HepG2 (cell line): ENCODE measurements around the gene SDK2. TPM values are rescaled to one million over a fixed set of nuclear protein-coding genes. Genes with fewer than 3 reads are reported as not detected.

Experiments used
- ATAC-seq: fragments of 200-7000 bp; cut with Tn5 transposase; 3 replicates; pipeline ENCODE4 v1.9.1; 2020; ENCODE audit warnings: mild to moderate bottlenecking, moderate library complexity
- BruUV-seq: library from RNA; stranded (reverse); fragments of 400-500 nt; replicated peaks from 2 replicates; lab custom pipeline; 2021; lab: Mats Ljungman, UMichigan
- CTCF ChIA-PET: fragments of 300-600 bp; formaldehyde crosslinking; extraction: SDS; loops from one replicate; lab custom pipeline; 2021; ENCODE audit warnings: low total read pairs, inconsistent platforms, low intra/inter-chr PET ratio; lab: Yijun Ruan, JAX
- POLR2A ChIA-PET: fragments of 350-600 bp; sonication (Branson Sonifier 250); formaldehyde crosslinking; loops from one replicate; lab custom pipeline; 2020; ENCODE audit warnings: antibody characterized with exemption, inconsistent platforms; lab: Yijun Ruan, JAX
- DNase-seq: peaks from one replicate; pipeline ENCODE4 v3.0.0-alpha.2; 2015; ENCODE audit warnings: low spot score
- FAIRE-seq: peaks from 3 replicates; lab custom pipeline; 2011; peaks lifted over from hg19 to GRCh38; lab: Jason Lieb, UNC
- H2AFZ ChIP-seq: one replicate; pipeline ENCODE4 v1.6.1; 2011; ENCODE audit warnings: low read length, inconsistent platforms
- H3K27ac ChIP-seq: fragments of 300-600 bp; 3 replicates; pipeline ENCODE4 v1.8.0; 2011; ENCODE audit warnings: mixed run types, mild to moderate bottlenecking, mixed read lengths, low read length, inconsistent platforms; ENCODE audit not compliant: insufficient read depth; ENCODE audit errors: extremely low read length
- H3K27me3 ChIP-seq, 2 experiments: fragments of 200-600 bp in 1 of 2; 2 replicates in 1 of 2; 3 replicates in 1 of 2; pipeline versions ENCODE4 v1.6.0 to v1.8.0; 2011; ENCODE audit warnings: low read length in 2 of 2, mild to moderate bottlenecking in 2 of 2, moderate library complexity in 2 of 2, inconsistent platforms in 1 of 2; ENCODE audit not compliant: insufficient read depth in 2 of 2, control insufficient read depth in 1 of 2
- H3K36me3 ChIP-seq, 2 experiments: fragments of 200-600 bp in 1 of 2; replicated peaks in 1 of 2; 2 replicates in 1 of 2; 3 replicates in 1 of 2; pipeline versions ENCODE4 v1.5.1 to v1.8.0; 2011; ENCODE audit warnings: low read length in 2 of 2, inconsistent platforms in 1 of 2; ENCODE audit not compliant: insufficient read depth in 2 of 2, control insufficient read depth in 1 of 2
- H3K4me1 ChIP-seq: 2 replicates; pipeline ENCODE4 v1.5.1; 2012; ENCODE audit warnings: low read length, inconsistent platforms; ENCODE audit not compliant: insufficient read depth
- H3K4me2 ChIP-seq: 2 replicates; pipeline ENCODE4 v1.6.0; 2011; ENCODE audit warnings: low read depth, low read length, inconsistent platforms
- H3K4me3 ChIP-seq, 3 experiments: fragments of 200-600 bp in 1 of 3; sonication (generic), shearing (Covaris generic) in 1 of 3; replicated peaks in 1 of 3; 2 replicates each; pipeline ENCODE4 v1.5.1; 2011 to 2016; ENCODE audit warnings: low read length in 3 of 3, inconsistent platforms in 2 of 3, low read depth in 2 of 3, mild to moderate bottlenecking in 2 of 3, control low read depth in 1 of 3, mixed read lengths in 1 of 3; ENCODE audit not compliant: insufficient read depth in 1 of 3
- H3K79me2 ChIP-seq: one replicate; pipeline ENCODE4 v1.6.1; 2011; ENCODE audit warnings: low read length, inconsistent platforms; ENCODE audit not compliant: insufficient read depth
- H3K9ac ChIP-seq: 2 replicates; pipeline ENCODE4 v1.6.0; 2011; ENCODE audit warnings: mild to moderate bottlenecking, low read depth, low read length, inconsistent platforms; ENCODE audit not compliant: insufficient read depth
- H3K9me3 ChIP-seq: 2 replicates; pipeline ENCODE4 v1.5.1; 2012; ENCODE audit warnings: mild to moderate bottlenecking, low read length
- H4K20me1 ChIP-seq: 2 replicates; pipeline ENCODE4 v1.6.0; 2011; ENCODE audit warnings: inconsistent platforms, mild to moderate bottlenecking, low read length, moderate library complexity; ENCODE audit not compliant: insufficient read depth
- FOSL2 ChIP-seq: sonication (generic); formaldehyde crosslinking; IDR thresholded peaks from 2 replicates; pipeline ENCODE4 v1.4.0; 2020; ENCODE audit warnings: missing genetic modification reagents
- KDM4B ChIP-seq: sonication (generic); formaldehyde crosslinking; IDR thresholded peaks from 2 replicates; pipeline ENCODE4 v1.4.0; 2020; ENCODE audit warnings: missing genetic modification reagents
- KDM5B ChIP-seq: sonication (generic); formaldehyde crosslinking; IDR thresholded peaks from 2 replicates; pipeline ENCODE4 v1.4.0; 2020; ENCODE audit warnings: missing genetic modification reagents, mild to moderate bottlenecking, borderline replicate concordance
- KMT2A ChIP-seq: sonication (generic); formaldehyde crosslinking; IDR thresholded peaks from 2 replicates; pipeline ENCODE4 v1.4.0; 2020; ENCODE audit warnings: missing genetic modification reagents
- MAFG ChIP-seq: sonication (generic); formaldehyde crosslinking; IDR thresholded peaks from 2 replicates; pipeline ENCODE4 v1.5.1; 2020; ENCODE audit warnings: mild to moderate bottlenecking, missing genetic modification reagents
- MED13 ChIP-seq: sonication (generic); formaldehyde crosslinking; IDR thresholded peaks from 2 replicates; pipeline ENCODE4 v1.5.0; 2020; ENCODE audit warnings: missing genetic modification reagents
- NR2F1 ChIP-seq, 2 experiments: fragments of 450-650 bp in 1 of 2; formaldehyde crosslinking in 1 of 2; IDR thresholded peaks; 2 replicates each; pipeline versions ENCODE4 v1.5.0 to v1.6.1; 2016 to 2020; ENCODE audit warnings: mild to moderate bottlenecking in 1 of 2, missing compliant biosample characterization in 1 of 2, missing genetic modification reagents in 1 of 2, moderate library complexity in 1 of 2
- ONECUT2 ChIP-seq: sonication (generic); formaldehyde crosslinking; IDR thresholded peaks from 2 replicates; pipeline ENCODE4 v1.4.0; 2020; ENCODE audit warnings: missing genetic modification reagents
- TBL1XR1 ChIP-seq: fragments of 150-350 bp; IDR thresholded peaks from 2 replicates; pipeline ENCODE4 v1.6.1; 2014; ENCODE audit warnings: borderline replicate concordance, low read length; ENCODE audit not compliant: partially characterized antibody
- THYN1 ChIP-seq: sonication (generic); formaldehyde crosslinking; IDR thresholded peaks from 2 replicates; pipeline ENCODE4 v1.8.1; 2023; ENCODE audit warnings: low read depth, mild to moderate bottlenecking, moderate library complexity, missing genetic modification reagents, borderline replicate concordance
- ZNF12 ChIP-seq: sonication (generic); formaldehyde crosslinking; IDR thresholded peaks from 2 replicates; pipeline ENCODE4 v1.5.0; 2020; ENCODE audit warnings: missing genetic modification reagents
- ZNF496 ChIP-seq: sonication (generic); formaldehyde crosslinking; IDR thresholded peaks from 2 replicates; pipeline ENCODE4 v1.8.1; 2023; ENCODE audit warnings: mild to moderate bottlenecking, moderate library complexity, missing genetic modification reagents; ENCODE audit not compliant: insufficient replicate concordance
- WGBS: methylation state at CpG from one replicate; pipeline ENCODE4 v1.1.6; 2017; ENCODE audit warnings: low lambda C conversion rate; 5-methylcytosine and 5-hydroxymethylcytosine counted together
- in situ Hi-C: cut with HindIII; loops from 2 replicates; pipeline ENCODE4 v1.10.0; 2017; ENCODE audit warnings: low pct_unique_long_range_greater_than_20kb; ENCODE audit not compliant: extremely low pct_ligation_motif_present
- intact Hi-C: fragments of 100-400 bp; cut with micrococcal nuclease; formaldehyde crosslinking; loops from one replicate; pipeline ENCODE4 v1.10.0; 2022; ENCODE audit not compliant: unreplicated experiment
- polyA plus RNA-seq, 8 experiments: library from polyadenylated mRNA; depleted of rRNA in 3 of 8; stranded (reverse) in 7 of 8; unstranded in 1 of 8; fragments of >200 nt; fragmentation: Illumina TruSeq in 4 of 8; extraction: Trizol in 4 of 8; gene quantifications; 2 replicates each; pipeline versions ENCODE4 v1.2.1 to v1.2.3, GENCODE V29; 2011 to 2016; ENCODE audit warnings: low read depth in 4 of 8, missing spikeins in 1 of 8, mixed read lengths in 1 of 8; ENCODE audit not compliant: insufficient read depth in 1 of 8
- total RNA-seq, 5 experiments: library from RNA; depleted of rRNA; stranded (reverse); fragments of >200 nt; fragmentation: Illumina TruSeq; extraction: Trizol; gene quantifications; 2 replicates each; pipeline ENCODE4 v1.2.3, GENCODE V29; 2016; ENCODE audit warnings: low read depth in 1 of 5
- TF ChIP-seq, protein P1 (sequence below): sonication (generic); formaldehyde crosslinking; IDR thresholded peaks from 2 replicates; pipeline ENCODE4 v1.4.0; 2020; ENCODE audit warnings: missing genetic modification reagents, mild to moderate bottlenecking, borderline replicate concordance
- TF ChIP-seq, protein P2 (sequence below): sonication (generic); formaldehyde crosslinking; IDR thresholded peaks from 2 replicates; pipeline ENCODE4 v1.5.1; 2020; ENCODE audit warnings: missing genetic modification reagents, mild to moderate bottlenecking, borderline replicate concordance
- TF ChIP-seq, protein P3 (sequence below): sonication (generic); formaldehyde crosslinking; conservative IDR thresholded peaks from 2 replicates; pipeline ENCODE4 v1.4.0; 2020; ENCODE audit warnings: missing genetic modification reagents
- TF ChIP-seq, protein P4 (sequence below): sonication (generic); formaldehyde crosslinking; conservative IDR thresholded peaks from 2 replicates; pipeline ENCODE4 v1.4.0; 2020; ENCODE audit warnings: missing genetic modification reagents
- TF ChIP-seq, protein P5 (sequence below): IDR thresholded peaks from 2 replicates; pipeline ENCODE4 v1.6.1; 2012; ENCODE audit warnings: inconsistent platforms

SDK2 gene
- total and polyA plus RNA-seq, 2 of the 13 experiments (the other 11 are each of a cell fraction or from before 2014, with no cell fraction given) = not detected

DNA sequence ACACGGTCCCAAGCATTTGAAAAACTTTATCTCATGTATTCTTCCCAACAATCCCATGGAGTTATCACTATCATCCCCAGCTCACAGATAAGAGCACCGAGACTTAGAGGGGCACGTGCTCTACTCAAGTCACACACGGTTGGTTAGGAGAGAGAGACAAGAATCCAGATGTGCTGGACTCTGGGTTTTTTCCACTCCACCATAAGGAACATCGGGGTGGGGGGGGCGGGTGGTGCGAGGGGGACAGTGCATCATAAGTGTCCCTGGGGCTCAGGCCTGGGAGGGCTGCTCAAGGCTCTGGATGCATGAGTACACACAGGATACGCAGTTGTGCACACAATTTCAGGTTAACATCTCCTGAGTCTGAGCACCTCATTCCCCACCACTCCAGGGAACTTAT, 339.8 kb downstream of the SDK2 start:
- in situ Hi-C loops = no loop called here
- H3K9ac ChIP-seq = no peak overlapping the region
- H2AFZ ChIP-seq = no peak overlapping the region
- no peaks in the 10 kb centered on the region for H3K9me3 ChIP-seq
- WGBS = 93% methylated on average over 8 of the region's 8 CpGs
- FAIRE-seq (no peak), DNase-seq (no peak), ATAC-seq (no peak)
- peaks cover 88% of the 10 kb centered on the region for H3K4me1 ChIP-seq
- no peak overlapping the region for H3K4me3 ChIP-seq
- intact Hi-C loops = no loop called here
- no peak overlapping the region for H3K27ac ChIP-seq
- no TSS peak for BruUV-seq
- H3K36me3 ChIP-seq = peaks cover 6 to 18% of the 10 kb centered on the region in 2 experiments; a peak in 3 of 5 replicates
- no peak overlapping the region; the same call in 1 of the 2 replicates for H3K4me2 ChIP-seq
- H3K79me2 ChIP-seq = peaks cover 90% of the 10 kb centered on the region
- CTCF ChIA-PET = no interaction called here
- POLR2A ChIA-PET = no interaction called here
- H3K27me3 ChIP-seq = no peaks in the 10 kb centered on the region; a peak in 1 of 5 replicates
- H4K20me1 ChIP-seq = peaks cover 57% of the 10 kb centered on the region
- TF ChIP-seq, protein P1, sequence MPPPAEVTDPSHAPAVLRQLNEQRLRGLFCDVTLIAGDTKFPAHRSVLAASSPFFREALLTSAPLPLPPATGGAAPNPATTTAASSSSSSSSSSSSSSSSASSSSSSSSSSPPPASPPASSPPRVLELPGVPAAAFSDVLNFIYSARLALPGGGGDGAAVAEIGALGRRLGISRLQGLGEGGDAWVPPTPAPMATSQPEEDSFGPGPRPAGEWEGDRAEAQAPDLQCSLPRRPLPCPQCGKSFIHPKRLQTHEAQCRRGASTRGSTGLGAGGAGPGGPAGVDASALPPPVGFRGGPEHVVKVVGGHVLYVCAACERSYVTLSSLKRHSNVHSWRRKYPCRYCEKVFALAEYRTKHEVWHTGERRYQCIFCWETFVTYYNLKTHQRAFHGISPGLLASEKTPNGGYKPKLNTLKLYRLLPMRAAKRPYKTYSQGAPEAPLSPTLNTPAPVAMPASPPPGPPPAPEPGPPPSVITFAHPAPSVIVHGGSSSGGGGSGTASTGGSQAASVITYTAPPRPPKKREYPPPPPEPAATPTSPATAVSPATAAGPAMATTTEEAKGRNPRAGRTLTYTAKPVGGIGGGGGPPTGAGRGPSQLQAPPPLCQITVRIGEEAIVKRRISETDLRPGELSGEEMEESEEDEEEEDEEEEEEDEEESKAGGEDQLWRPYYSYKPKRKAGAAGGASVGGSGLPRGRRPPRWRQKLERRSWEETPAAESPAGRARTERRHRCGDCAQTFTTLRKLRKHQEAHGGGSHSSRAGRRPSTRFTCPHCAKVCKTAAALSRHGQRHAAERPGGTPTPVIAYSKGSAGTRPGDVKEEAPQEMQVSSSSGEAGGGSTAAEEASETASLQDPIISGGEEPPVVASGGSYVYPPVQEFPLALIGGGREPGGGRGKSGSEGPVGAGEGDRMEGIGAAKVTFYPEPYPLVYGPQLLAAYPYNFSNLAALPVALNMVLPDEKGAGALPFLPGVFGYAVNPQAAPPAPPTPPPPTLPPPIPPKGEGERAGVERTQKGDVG = no peak
- TF ChIP-seq ONECUT2 (CRISPR knock-in tag) (no peak), KMT2A (CRISPR knock-in tag) (no peak), KDM4B (CRISPR knock-in tag) (no peak), FOSL2 (CRISPR knock-in tag) (no peak), THYN1 (CRISPR knock-in tag) (no peak), KDM5B (CRISPR knock-in tag) (no peak), NR2F1 (CRISPR knock-in tag; IDR thresholded peaks at IDR 0.05) (no peak), MED13 (no peak), TBL1XR1 (no peak), MAFG (no peak), ZNF496 (no peak), ZNF12 (CRISPR knock-in tag) (no peak)
- TF ChIP-seq, protein P2, sequence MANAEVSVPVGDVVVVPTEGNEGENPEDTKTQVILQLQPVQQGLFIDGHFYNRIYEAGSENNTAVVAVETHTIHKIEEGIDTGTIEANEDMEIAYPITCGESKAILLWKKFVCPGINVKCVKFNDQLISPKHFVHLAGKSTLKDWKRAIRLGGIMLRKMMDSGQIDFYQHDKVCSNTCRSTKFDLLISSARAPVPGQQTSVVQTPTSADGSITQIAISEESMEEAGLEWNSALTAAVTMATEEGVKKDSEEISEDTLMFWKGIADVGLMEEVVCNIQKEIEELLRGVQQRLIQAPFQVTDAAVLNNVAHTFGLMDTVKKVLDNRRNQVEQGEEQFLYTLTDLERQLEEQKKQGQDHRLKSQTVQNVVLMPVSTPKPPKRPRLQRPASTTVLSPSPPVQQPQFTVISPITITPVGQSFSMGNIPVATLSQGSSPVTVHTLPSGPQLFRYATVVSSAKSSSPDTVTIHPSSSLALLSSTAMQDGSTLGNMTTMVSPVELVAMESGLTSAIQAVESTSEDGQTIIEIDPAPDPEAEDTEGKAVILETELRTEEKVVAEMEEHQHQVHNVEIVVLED (CRISPR knock-in tag) = no peak
- TF ChIP-seq, protein P3, sequence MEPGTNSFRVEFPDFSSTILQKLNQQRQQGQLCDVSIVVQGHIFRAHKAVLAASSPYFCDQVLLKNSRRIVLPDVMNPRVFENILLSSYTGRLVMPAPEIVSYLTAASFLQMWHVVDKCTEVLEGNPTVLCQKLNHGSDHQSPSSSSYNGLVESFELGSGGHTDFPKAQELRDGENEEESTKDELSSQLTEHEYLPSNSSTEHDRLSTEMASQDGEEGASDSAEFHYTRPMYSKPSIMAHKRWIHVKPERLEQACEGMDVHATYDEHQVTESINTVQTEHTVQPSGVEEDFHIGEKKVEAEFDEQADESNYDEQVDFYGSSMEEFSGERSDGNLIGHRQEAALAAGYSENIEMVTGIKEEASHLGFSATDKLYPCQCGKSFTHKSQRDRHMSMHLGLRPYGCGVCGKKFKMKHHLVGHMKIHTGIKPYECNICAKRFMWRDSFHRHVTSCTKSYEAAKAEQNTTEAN (CRISPR knock-in tag) = no peak
- TF ChIP-seq, protein P4, sequence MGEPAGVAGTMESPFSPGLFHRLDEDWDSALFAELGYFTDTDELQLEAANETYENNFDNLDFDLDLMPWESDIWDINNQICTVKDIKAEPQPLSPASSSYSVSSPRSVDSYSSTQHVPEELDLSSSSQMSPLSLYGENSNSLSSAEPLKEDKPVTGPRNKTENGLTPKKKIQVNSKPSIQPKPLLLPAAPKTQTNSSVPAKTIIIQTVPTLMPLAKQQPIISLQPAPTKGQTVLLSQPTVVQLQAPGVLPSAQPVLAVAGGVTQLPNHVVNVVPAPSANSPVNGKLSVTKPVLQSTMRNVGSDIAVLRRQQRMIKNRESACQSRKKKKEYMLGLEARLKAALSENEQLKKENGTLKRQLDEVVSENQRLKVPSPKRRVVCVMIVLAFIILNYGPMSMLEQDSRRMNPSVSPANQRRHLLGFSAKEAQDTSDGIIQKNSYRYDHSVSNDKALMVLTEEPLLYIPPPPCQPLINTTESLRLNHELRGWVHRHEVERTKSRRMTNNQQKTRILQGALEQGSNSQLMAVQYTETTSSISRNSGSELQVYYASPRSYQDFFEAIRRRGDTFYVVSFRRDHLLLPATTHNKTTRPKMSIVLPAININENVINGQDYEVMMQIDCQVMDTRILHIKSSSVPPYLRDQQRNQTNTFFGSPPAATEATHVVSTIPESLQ (CRISPR knock-in tag) = no peak
- TF ChIP-seq, protein P5, sequence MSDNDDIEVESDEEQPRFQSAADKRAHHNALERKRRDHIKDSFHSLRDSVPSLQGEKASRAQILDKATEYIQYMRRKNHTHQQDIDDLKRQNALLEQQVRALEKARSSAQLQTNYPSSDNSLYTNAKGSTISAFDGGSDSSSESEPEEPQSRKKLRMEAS = no peak
